K562 (cell line): ENCODE measurements around the gene FGF11. TPM values are rescaled to one million over a fixed set of nuclear protein-coding genes. Genes with fewer than 3 reads are reported as not detected.

Source experiments
- DIDO1 ChIP-seq: fragments of 450-650 bp; IDR thresholded peaks from 2 replicates; pipeline ENCODE4 v1.6.1; 2016; ENCODE audit warnings: low read depth, missing biosample characterization, missing genetic modification characterization
- KAT7 ChIP-seq: sonication (generic); formaldehyde crosslinking; IDR thresholded peaks from 2 replicates; pipeline ENCODE4 v1.8.0; 2022; ENCODE audit warnings: missing genetic modification reagents, mild to moderate bottlenecking, borderline replicate concordance
- LEF1 ChIP-seq: fragments of 450-650 bp; IDR thresholded peaks from 2 replicates; pipeline ENCODE4 v1.6.1; 2016; ENCODE audit warnings: mild to moderate bottlenecking
- MTA3 ChIP-seq: fragments of 450-650 bp; formaldehyde crosslinking; IDR thresholded peaks from 2 replicates; pipeline ENCODE4 v1.6.1; 2017; ENCODE audit warnings: mild to moderate bottlenecking, borderline replicate concordance
- NFE2 ChIP-seq: IDR thresholded peaks from 2 replicates; pipeline ENCODE4 v1.6.1; 2014; ENCODE audit warnings: antibody characterized with exemption, low read depth
- PHTF2 ChIP-seq: fragments of 250-450 bp; sonication (Bioruptor Pico); IDR thresholded peaks from 2 replicates; pipeline ENCODE4 v1.5.0; 2021; ENCODE audit warnings: mild to moderate bottlenecking
- RAD21 ChIP-seq, 2 experiments: fragments of 250-450 bp in 1 of 2; fragments of 450-650 bp in 1 of 2; sonication (Bioruptor Pico) in 1 of 2; formaldehyde crosslinking in 1 of 2; IDR thresholded peaks in 1 of 2; conservative IDR thresholded peaks in 1 of 2; 2 replicates each; pipeline versions ENCODE4 v1.4.0 to v1.8.0; 2020 to 2022; ENCODE audit warnings: mild to moderate bottlenecking in 2 of 2, moderate library complexity in 1 of 2
- SP2 ChIP-seq: IDR thresholded peaks from 2 replicates; pipeline ENCODE4 v1.6.1; 2011; ENCODE audit warnings: mild to moderate bottlenecking, low read depth, low read length, moderate library complexity; ENCODE audit not compliant: poor library complexity, severe bottlenecking; ENCODE audit errors: extremely low read depth
- TOE1 ChIP-seq, 2 experiments: fragments of 450-650 bp in 1 of 2; sonication (generic) in 1 of 2; formaldehyde crosslinking in 1 of 2; IDR thresholded peaks; 2 replicates each; pipeline versions ENCODE4 v1.7.1 to v1.8.0; 2016 to 2022; ENCODE audit warnings: borderline replicate concordance in 2 of 2, mild to moderate bottlenecking in 2 of 2, antibody characterized with exemption in 1 of 2, inconsistent platforms in 1 of 2, low read depth in 1 of 2, missing genetic modification reagents in 1 of 2, moderate library complexity in 1 of 2
- U2AF1 ChIP-seq: fragments of 200-400 bp; formaldehyde crosslinking; optimal IDR thresholded peaks from 2 replicates; pipeline ENCODE3; 2017; ENCODE audit warnings: mild to moderate bottlenecking, low read depth, low read length, moderate library complexity
- ZBTB49 ChIP-seq: sonication (generic); formaldehyde crosslinking; IDR thresholded peaks from 2 replicates; pipeline ENCODE4 v1.8.0; 2022; ENCODE audit warnings: missing genetic modification reagents, mild to moderate bottlenecking, borderline replicate concordance
- ZNF445 ChIP-seq: fragments of 250-450 bp; sonication (Bioruptor Pico); IDR thresholded peaks from 2 replicates; pipeline ENCODE4 v1.4.0; 2020; ENCODE audit warnings: low read depth, mild to moderate bottlenecking, moderate library complexity
- ZNF780A ChIP-seq: fragments of 250-450 bp; sonication (Bioruptor Pico); IDR thresholded peaks from 2 replicates; pipeline ENCODE4 v1.5.0; 2021; ENCODE audit warnings: mild to moderate bottlenecking
- polyA plus RNA-seq, 8 experiments: library from polyadenylated mRNA; depleted of rRNA in 4 of 8; stranded (reverse) in 5 of 8; unstranded in 3 of 8; fragments of >200 nt; fragmentation: Nextera tagmentation in 2 of 8; fragmentation: Illumina TruSeq in 1 of 8; extraction: Ambion mirVana in 2 of 8; extraction: Trizol in 1 of 8; gene quantifications; 2 replicates each; pipeline versions ENCODE4 v1.2.1 to v1.2.3, GENCODE V29; 2011 to 2014; ENCODE audit warnings: inconsistent platforms in 1 of 8, missing spikeins in 1 of 8
- total RNA-seq, 7 experiments: library from RNA; depleted of rRNA in 6 of 7; stranded (reverse); fragments of >200 nt in 6 of 7; fragmentation: Illumina TruSeq in 2 of 7; extraction: Trizol in 2 of 7; gene quantifications; 2 replicates each; pipeline versions ENCODE4 v1.2.1 to v1.2.3, GENCODE V29; 2011 to 2021; ENCODE audit warnings: low replicate concordance in 1 of 7
- TF ChIP-seq, protein P1 (sequence below): sonication (generic); formaldehyde crosslinking; IDR thresholded peaks from 2 replicates; pipeline ENCODE4 v1.8.0; 2022; ENCODE audit warnings: mild to moderate bottlenecking, missing genetic modification reagents

FGF11 gene
- total and polyA plus RNA-seq, 9 of the 15 experiments (the other 6 are each of a cell fraction or from before 2014, with no cell fraction given): 1.2 to 7.5 (median 3.0) TPM

DNA sequence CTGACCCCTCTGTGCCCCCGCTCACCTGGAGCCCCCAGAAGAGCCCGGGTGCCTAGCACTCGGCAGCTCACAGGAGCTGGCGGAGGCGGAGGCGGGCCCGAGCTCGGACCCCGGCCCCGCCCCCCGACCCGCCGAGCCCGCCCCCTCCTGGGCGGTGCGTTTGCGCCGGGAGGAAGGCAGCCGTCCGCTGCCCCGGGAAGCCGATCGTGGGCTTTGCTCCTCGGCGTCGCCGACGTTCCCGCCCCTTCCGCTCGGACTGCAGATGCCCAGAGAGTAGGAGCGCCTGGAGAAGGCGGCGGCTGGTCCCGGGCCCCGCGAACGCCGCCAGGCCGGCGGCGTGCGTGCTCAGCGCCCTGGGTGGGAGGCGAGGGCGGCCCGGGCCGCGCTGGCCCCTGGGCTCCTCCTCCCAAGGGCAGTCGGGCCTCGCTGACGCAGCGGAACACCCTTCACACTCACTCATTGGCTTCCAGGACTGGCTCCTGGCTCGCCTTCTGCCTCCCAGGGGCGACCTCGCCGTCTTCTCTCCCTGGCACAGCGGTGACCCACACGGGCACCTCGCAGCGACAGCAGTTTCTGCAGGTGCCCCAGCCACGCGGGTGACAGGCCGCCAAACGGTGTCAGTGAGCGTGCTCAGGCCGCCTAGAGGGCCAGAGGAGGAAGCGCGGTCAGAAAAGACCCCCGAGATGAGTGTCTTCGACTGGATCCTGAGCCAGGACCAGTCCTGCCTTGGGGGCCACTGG, 44.7 kb upstream of the FGF11 start, which contains the start of gene PLSCR3 (continued):
- TF ChIP-seq KAT7 (CRISPR knock-in tag): peak; percentile 67; the same call in 1 of the 2 replicates
- no peak for TF ChIP-seq DIDO1 (tag)
- TF ChIP-seq ZNF445: no peak
- TF ChIP-seq U2AF1: no peak
- peak; percentile 7; the same call in 1 of the 2 replicates for TF ChIP-seq NFE2
- TF ChIP-seq ZBTB49 (CRISPR knock-in tag): no peak
- no peak for TF ChIP-seq ZNF780A
- no peak for TF ChIP-seq LEF1
- TF ChIP-seq RAD21 (CRISPR knock-in tag; conservative IDR thresholded peaks at IDR 0.05 in 1 of 2, IDR thresholded peaks at IDR 0.05 in 1 of 2): 0 out of 4 replicates have a peak, but pooled peaks of 1 of the 2 experiments have one; percentile 10
- TF ChIP-seq MTA3: peak; percentile 74
- TF ChIP-seq, protein P1, sequence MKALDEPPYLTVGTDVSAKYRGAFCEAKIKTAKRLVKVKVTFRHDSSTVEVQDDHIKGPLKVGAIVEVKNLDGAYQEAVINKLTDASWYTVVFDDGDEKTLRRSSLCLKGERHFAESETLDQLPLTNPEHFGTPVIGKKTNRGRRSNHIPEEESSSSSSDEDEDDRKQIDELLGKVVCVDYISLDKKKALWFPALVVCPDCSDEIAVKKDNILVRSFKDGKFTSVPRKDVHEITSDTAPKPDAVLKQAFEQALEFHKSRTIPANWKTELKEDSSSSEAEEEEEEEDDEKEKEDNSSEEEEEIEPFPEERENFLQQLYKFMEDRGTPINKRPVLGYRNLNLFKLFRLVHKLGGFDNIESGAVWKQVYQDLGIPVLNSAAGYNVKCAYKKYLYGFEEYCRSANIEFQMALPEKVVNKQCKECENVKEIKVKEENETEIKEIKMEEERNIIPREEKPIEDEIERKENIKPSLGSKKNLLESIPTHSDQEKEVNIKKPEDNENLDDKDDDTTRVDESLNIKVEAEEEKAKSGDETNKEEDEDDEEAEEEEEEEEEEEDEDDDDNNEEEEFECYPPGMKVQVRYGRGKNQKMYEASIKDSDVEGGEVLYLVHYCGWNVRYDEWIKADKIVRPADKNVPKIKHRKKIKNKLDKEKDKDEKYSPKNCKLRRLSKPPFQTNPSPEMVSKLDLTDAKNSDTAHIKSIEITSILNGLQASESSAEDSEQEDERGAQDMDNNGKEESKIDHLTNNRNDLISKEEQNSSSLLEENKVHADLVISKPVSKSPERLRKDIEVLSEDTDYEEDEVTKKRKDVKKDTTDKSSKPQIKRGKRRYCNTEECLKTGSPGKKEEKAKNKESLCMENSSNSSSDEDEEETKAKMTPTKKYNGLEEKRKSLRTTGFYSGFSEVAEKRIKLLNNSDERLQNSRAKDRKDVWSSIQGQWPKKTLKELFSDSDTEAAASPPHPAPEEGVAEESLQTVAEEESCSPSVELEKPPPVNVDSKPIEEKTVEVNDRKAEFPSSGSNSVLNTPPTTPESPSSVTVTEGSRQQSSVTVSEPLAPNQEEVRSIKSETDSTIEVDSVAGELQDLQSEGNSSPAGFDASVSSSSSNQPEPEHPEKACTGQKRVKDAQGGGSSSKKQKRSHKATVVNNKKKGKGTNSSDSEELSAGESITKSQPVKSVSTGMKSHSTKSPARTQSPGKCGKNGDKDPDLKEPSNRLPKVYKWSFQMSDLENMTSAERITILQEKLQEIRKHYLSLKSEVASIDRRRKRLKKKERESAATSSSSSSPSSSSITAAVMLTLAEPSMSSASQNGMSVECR: peak; percentile 59; the same call in 1 of the 2 replicates
- TF ChIP-seq SP2: no peak
- TF ChIP-seq TOE1 (IDR thresholded peaks at IDR 0.05; ENCODE audit: borderline replicate concordance): no peak
- no peak for TF ChIP-seq TOE1 (CRISPR knock-in tag; IDR thresholded peaks at IDR 0.05; ENCODE audit: borderline replicate concordance, low read depth)
- no peak for TF ChIP-seq PHTF2 (CRISPR knock-in tag)
